KG1 (cell line): ENCODE measurements around the gene KLHDC4.
"Not testable (repeated sequence)": the region's sequence is repeated elsewhere in the genome, so short reads cannot be mapped to it uniquely, and the experiment has no call there.

Source experiments
- DNase-seq: peaks from one replicate; lab custom pipeline; 2025; lab: John Stamatoyannopoulos, UW

Gene KLHDC4

DNA sequence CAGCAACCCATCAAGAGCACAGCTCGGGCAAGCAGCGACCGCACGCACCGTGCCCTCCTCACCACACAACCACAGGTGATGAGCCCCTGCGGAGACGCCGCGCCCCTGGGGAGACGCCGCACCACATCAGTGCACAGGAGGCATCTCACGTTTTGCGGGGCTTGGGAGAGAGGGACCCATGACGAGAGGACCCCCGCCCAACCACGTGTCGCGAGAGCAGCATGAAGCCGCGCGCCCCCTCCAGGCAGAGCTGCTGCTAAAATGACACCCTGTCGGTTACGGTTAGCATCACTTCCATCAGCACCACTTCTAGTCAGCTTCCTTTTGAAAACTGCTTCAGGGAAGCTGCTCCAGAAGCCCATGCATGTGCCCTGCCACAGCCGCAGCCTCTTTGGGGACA, 45.3 kb downstream of the KLHDC4 start:
- no peak for DNase-seq

GRCh38 chr16:87718831-87719230, 47.0 kb downstream of the KLHDC4 start:
- DNase-seq: not testable (repeated sequence)

DNA sequence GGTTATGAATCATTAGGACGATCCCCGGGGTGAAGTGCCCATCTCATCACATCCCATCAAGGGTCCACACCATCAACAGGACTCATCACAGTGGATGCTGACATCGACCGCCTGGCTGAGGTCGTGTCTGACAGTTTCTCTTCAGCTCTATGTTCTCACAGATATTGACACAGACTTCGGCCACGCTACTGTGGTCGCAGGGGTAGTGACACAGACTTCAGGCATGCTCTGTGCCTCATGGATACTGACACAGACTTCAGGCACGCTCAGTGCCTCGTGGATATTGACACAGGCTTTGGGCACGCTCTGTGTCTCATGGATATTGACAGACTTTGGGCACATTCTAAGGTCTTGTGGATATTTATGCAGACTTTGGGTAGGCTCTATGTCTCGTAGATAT, 50.1 kb downstream of the KLHDC4 start:
- no peak for DNase-seq

DNA sequence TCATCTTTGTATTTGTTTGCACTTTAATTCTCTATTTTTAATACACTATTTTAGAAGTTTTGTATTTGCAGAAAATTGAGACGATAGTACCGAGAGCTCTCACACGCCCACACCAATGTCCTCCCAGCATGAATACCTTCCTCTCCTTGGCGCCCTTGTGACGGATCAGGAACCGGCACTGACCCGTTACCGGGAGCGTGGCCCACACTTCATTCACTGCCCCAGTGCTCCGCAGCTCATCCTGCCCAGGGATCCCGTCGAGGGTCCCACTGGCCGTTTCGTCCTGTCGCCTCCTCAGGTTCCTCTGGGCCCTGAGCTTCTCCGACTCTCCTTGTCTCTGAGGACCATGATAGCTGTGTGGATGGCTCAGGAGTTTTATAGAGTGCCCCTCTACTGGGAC, 50.6 kb downstream of the KLHDC4 start:
- DNase-seq: no peak

GRCh38 chr16:87713451-87714229, 52.1 kb downstream of the KLHDC4 start:
- no peak for DNase-seq

- no peak for DNase-seq
These were observed 53.5 kb downstream of the KLHDC4 start for GRCh38 chr16:87712184-87712762.

- no peak for DNase-seq
These were observed 54.9 kb downstream of the KLHDC4 start for GRCh38 chr16:87710887-87711286.

DNA sequence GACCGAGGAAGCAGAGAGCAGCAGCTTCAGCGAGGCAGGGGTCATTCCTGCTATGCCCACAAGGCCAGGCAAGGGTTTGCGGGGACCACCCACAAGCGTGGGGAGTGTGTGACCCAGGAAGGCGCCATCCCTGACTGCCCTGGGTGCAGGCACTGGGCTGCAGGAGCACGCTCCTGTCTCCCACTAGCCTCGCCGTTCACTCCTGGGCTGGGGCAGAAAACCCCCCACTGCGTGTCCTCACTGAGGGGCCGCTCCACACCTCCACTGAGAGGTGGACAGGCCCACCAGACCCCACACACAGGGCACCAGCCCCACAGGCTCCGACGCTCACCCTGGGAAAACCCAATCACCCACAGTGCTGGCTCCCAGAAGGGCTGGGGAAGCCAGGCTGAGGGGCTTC, 56.1 kb downstream of the KLHDC4 start:
- DNase-seq: no peak

DNA sequence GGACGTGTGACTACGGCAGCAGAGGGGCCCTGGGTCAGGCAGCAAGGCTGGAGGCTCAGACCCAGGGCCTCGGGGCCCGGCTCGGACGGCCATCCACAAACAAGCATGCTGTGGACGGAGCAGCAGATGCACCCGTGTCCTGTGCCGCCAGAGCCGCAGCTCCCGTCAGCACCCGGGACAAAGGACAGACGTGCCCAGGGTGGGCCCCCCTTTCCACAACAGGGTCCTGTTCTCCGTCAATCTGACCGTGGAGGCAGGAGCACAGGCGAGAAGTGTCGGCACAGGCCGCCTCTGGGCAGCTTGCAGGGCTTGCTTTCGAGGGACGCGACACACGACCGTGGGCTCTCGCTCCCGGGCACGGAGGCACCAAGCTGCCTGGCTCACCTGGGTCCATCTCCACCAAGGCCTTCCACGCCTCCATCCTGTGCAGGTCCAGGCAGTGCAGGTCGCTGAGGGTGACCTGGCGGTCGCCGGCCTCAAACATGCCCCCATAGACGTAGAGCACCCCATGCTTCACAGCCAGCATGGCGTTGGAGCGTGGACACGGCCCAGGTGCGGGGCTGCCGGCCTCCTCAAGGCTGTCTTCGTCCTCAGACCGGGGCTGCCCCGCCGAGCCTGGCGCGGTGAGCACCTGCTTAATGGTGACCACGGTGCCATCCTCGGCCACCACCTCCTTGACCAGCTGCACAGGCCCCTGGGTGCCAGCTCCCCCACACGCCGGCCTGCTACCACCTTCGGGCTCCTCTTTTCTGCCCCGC, 56.7 kb downstream of the KLHDC4 start:
- DNase-seq: no peak

DNA sequence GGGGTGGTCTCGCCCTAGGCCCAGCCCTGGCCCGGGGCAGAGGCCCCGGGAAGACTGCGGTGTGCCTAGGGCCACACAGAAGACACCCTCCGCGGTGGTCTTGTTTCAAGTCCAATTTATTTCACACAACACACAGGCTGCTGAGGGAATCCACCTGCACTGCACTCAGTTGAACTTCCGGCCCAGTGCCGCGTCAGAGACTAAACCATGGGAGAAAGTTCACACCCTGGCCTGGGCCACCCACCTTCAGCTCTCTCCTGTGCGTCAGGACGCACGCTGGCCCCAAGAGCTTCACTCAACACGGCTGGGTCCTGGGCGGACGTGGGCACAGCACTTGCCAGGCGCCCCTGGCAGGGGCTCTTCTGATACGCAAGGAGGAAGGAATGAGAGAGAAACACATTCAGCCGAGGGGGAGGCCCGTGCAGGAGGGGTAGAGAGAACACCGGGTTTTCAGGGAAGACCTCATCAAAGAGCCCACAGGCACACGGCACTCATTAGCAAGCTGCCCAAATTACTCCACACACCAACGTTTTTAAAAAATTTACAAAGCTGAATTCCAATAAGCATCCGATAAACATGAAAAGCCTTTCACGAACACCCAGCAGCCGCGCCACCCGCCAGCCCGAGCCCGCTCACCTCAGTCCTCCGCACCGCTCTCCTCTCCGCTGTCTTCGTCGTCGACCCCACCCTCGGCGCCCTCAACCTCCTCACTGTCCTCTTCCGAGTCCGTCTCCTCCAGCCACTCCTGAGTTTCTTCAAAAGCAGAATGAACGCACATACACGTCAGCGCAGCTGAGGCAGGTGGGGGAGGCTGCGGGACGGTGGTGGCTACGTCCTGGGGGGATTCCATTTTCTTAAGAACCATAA, 57.8 kb downstream of the KLHDC4 start:
- DNase-seq: no peak

DNA sequence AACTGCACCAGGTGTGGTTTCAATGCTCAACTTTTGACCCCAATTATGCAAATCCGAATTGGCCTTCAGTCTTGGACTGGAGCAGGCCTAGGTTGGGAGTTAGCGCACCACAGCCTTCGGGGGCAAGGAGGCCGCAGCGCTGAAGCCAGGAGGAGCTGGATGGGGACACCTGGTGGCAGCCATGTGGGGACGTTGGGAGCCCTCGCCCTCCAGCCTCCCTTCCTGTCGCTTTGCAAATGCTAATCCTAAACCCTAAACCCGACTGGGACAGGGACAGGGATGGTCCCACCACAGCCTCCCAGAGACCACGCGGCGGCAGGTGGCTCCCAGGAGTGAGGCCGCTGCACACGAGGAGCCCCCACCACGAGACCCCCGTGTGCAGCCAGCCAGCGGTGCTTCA, 58.7 kb downstream of the KLHDC4 start:
- DNase-seq: no peak

DNA sequence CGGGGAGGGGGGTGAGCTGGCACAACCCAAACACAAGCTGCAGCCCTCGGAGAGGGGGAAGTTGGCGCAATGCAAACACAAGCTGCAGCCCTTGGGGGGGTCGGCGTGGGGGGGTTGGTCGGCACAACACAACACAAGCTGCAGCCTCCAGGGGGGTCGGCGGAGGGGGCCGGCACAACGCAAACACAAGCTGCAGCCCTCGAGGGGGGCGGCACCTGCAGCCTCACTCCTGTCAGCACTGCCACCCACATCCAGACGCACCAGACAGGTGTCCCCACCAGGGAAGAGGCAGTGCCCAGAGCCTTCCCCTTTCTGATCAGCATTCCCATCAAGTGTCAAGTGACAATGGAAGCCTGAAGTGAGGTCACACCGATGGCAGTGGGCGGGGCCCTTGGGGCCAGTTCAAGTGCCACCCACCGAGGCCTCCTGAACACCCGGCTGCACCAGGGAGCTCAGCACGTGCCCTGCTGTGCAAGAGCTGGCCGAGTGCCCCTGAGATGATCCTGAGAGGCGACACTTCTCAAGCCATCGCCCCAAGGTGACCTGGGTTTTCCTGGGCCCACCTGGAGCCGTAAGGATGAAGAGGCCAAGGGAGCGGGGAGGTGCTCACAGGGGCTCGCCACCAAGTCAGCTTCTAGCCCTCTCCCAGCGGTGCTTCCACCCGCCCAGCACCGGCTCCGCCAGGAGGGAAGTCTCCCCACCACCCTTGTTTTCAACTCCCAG, 59.3 kb downstream of the KLHDC4 start:
- DNase-seq: no peak

GRCh38 chr16:87705771-87706277, 60.0 kb downstream of the KLHDC4 start:
- DNase-seq: no peak

GRCh38 chr16:87704754-87705353, 60.9 kb downstream of the KLHDC4 start:
- DNase-seq: no peak

GRCh38 chr16:87703835-87704375, 61.9 kb downstream of the KLHDC4 start:
- no peak for DNase-seq

GRCh38 chr16:87703071-87703470, 62.7 kb downstream of the KLHDC4 start:
- no peak for DNase-seq

DNA sequence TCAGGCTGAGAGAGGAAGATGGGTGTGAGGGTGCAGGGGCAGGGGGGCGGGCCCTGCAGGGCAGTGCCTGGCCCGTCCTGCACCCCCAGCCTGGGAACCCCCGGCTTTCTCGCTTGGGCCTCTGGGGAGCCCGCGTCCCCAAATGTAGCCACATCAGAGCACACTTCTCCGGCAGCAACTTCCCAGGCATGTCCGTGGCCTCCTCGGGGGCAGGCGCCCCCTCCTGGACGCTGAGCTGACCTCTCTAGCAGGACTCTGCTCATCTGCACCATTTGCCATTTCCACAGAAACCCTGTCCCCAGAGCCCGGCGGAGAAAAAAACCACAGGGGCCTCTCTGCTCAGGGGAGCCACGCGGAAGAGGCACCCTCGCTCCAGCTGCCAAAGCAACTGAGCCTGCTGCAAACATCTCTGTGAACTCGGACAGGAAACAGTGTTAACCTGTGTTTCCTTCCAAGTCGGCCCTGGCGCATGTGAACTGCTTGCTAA, 63.4 kb downstream of the KLHDC4 start:
- peak; percentile 54 for DNase-seq

GRCh38 chr16:87701505-87701921, 64.3 kb downstream of the KLHDC4 start:
- DNase-seq: no peak

GRCh38 chr16:87701078-87701460, 64.7 kb downstream of the KLHDC4 start:
- DNase-seq: no peak

GRCh38 chr16:87700406-87701077, 65.2 kb downstream of the KLHDC4 start:
- DNase-seq: no peak
